WI38 (cell line): Measurements from ENCODE around the gene NANOS2.

Experiments
- H3K4me3 ChIP-seq: 2 replicates; pipeline ENCODE4 v1.5.1; 2011; ENCODE audit warnings: low read depth, mild to moderate bottlenecking, control low read depth, low read length
- TF ChIP-seq, protein P1 (sequence below): IDR thresholded peaks from 2 replicates; pipeline ENCODE4 v1.5.1; 2012; ENCODE audit warnings: low read depth, mild to moderate bottlenecking, control low read depth, low read length

NANOS2 gene

DNA sequence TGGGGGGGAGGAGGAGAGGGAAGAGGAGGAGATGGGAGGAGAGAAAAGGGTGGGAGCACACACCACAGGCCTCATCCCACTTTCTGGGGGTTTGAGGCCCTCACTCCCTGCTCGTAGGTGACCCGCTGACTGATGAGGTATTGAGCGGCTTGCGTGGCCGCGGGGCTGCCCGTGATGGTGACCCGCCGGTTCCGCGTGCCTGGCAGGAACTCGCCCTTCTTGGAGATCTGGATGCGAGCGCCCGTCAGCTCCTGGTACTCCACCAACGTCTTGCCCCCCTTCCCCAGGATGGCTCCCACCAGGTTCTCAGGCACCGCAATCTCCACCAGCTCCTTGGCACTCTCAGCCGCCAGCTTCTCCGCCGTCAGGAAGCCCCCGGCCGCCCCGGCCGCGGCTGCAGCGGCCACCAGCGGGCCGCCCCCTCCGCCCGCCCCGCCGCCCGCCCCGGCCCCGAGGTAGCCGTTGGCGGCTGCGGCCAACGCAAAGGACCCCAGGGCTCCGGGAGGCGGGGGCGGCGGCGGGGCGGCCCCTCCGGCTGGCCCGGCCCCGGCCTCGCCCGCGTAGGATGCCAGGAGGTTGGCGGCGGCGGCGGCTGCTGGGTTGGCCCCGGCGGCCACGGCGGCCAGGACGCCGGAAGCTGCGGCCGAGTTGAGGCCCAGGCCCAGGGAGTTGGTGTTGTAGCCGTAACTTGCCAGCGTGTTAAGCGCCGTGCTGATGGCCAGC, 25.4 kb upstream of the NANOS2 start:
- H3K4me3 ChIP-seq: no peak overlapping the region
- TF ChIP-seq, protein P1, sequence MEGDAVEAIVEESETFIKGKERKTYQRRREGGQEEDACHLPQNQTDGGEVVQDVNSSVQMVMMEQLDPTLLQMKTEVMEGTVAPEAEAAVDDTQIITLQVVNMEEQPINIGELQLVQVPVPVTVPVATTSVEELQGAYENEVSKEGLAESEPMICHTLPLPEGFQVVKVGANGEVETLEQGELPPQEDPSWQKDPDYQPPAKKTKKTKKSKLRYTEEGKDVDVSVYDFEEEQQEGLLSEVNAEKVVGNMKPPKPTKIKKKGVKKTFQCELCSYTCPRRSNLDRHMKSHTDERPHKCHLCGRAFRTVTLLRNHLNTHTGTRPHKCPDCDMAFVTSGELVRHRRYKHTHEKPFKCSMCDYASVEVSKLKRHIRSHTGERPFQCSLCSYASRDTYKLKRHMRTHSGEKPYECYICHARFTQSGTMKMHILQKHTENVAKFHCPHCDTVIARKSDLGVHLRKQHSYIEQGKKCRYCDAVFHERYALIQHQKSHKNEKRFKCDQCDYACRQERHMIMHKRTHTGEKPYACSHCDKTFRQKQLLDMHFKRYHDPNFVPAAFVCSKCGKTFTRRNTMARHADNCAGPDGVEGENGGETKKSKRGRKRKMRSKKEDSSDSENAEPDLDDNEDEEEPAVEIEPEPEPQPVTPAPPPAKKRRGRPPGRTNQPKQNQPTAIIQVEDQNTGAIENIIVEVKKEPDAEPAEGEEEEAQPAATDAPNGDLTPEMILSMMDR: no peak

DNA sequence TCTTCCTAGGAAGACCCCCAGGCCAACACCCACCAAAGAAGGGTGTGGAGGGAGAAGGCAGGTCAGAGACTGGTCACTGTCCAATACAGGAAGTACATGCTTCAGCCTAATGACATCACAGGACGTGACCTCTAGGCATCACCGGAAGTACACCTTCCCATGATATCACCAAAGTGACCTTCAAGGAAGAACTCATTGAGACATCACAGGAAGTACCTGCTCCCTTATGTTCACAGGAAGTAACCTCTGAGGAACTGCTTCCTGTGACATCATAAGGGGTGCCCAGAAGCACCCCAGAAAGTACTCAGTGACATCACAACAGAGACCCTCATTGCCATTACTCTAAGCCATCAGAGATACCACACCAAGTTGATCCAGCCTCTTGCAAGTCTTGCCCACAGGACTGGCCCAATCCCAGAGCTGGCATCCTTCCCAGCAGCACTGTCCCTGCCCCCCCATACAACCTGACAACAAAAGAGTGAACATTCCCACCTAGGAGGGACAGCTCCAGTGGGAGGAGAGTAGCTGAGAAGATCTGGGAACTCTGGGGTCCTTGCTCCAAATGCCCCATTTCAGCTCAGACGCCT, 24.2 kb upstream of the NANOS2 start:
- H3K4me3 ChIP-seq: no peak overlapping the region
- TF ChIP-seq, protein P1: no peak

DNA sequence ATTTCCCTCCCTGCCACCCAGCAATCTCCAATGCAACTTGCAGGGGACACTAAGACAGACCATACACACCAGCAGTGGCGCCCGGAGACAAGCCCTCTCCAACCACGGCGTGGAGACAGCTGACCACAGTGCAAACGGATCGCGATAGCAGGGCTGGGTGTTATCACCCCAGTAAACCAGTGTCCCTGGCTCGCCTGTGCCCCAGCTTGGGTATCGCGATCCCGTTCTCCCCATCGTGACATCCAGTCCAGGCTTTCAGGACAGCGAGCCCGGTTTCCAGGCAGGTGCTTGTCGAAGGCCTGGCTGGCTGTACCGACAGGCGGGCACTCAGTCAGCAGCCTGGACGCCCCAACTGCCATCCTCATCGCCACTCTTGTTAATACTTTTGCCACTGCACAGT, 20.7 kb upstream of the NANOS2 start:
- TF ChIP-seq, protein P1: no peak
- no peak overlapping the region for H3K4me3 ChIP-seq

DNA sequence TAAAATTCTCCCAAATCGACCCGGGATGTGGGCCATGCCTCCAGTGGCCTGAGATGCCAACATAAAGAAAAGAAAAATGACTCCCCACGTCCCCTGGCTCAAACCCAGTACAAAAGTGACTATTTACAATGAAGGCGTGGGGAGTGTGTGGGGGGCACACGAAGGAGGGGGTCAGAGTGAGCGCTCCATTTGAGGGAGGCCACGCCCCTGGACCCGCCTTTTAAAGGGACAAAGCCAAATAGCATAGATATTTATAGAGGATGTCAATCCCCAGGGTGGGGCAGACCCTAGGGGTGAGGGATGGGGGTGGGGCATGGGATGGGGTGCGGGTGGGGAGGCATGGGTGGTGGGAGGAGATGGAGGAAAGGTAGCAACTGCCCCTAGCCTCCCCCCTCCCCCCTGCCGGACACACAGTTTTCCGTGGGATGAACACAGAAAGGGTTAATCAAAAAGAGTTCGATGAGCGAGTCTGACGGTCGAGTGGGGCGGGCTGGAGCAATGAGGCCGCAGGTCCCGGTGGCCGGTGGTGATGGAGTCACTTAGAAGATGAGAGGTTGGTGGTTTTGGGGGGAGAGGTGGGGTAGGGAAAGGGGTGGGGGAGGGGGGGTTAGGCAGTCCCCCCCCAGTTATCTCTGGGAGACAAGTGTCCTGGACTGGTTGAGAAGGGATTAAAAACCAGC, 20.1 kb upstream of the NANOS2 start:
- H3K4me3 ChIP-seq: no peak overlapping the region

DNA sequence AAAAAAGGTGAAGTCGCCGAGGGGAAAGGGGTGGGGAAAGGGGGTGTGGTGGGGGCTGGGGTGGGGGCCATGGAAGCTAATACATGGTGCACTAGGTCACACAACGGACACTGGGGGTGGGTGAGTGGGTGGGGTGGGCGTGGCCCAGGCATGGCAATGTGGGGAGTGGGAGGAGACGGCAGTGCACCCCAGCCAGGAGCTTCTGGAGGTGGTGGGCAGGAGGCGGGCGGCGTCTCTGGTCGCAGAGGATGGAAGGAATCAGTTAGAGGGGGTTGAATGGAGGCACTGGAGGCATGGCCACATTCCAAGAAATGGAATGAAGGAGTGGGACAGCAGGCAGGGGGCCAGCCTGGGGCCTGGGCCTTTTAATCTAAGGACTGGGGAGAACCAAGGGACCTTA, 19.2 kb upstream of the NANOS2 start:
- TF ChIP-seq, protein P1: no peak

More for the DNA sequence above, 20.1 kb upstream of the NANOS2 start:
- TF ChIP-seq, protein P1: no peak

DNA sequence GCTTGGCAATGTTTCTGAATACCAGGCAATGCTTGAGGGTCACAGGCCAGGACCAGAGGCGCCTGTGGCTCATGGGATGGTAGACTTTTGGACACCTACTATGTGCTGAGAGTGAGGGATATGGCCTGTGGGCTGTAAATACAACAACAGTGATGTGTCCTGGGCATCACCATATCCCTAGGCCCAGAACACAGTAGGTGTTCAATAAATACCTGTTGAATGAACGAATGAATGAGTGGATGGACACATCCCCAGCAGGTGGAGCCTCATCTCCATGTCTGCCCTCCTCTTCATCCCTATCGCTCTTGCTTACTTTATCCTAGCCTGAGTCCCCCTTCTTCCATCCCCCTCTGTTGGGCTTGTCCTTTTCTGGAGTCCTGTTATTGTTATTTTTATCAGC, 16.5 kb upstream of the NANOS2 start:
- H3K4me3 ChIP-seq: no peak overlapping the region
- TF ChIP-seq, protein P1: no peak

More for the DNA sequence above, 19.2 kb upstream of the NANOS2 start:
- H3K4me3 ChIP-seq: no peak overlapping the region

DNA sequence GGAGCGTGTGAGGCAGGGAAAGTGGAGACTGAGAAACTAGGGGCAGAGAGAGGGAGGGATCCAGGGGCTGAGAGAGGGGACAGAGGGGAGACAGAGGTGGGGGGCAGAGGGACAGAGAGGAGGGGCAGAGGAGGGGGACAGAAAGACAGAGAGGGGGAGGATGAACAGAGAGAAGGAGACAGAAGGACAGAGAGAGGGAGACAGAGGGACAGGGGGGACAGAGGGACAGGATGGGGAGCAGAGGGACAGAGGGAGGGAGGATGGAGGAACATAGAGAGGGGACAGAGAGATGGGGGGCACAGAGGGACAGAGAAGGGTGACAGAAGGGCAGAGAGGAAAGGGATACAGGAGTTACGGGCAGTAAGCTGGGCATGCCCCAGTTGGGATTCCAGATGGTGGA, 14.7 kb upstream of the NANOS2 start:
- TF ChIP-seq, protein P1: no peak
- H3K4me3 ChIP-seq: no peak overlapping the region
